ENCODE results near the gene ZNF345. TPM values are rescaled to one million over a fixed set of nuclear protein-coding genes. Genes with fewer than 3 reads are reported as not detected.

Gene ZNF345
- polyA plus RNA-seq, 1 of the 3 experiments (the other 2 are of a cell fraction), result 2.4 TPM

- Histone ChIP-seq H2AFZ (ENCODE audit: low read depth) (no peak overlapping the region), H3K36me3 (replicated peaks in 1 of 2; ENCODE audit: control insufficient read depth in 1 of 2, insufficient read depth in 2 of 2, low read length in 1 of 2) (peaks cover 43 to 65% of the 10 kb centered on the region in 2 experiments), H3K9me3 (0 out of 2 replicates have a peak, but pooled peaks cover 7% of the 10 kb centered on the region), H3K9ac (no peak overlapping the region), H3K27me3 (ENCODE audit: insufficient read depth) (no peaks in the 10 kb centered on the region), H3K4me1 (ENCODE audit: control insufficient read depth in 1 of 2, insufficient read depth in 2 of 2, low read depth in 1 of 2, low read length in 1 of 2) (peaks cover 0 to 12% of the 10 kb centered on the region in 2 experiments; a peak in 2 of 4 replicates), H4K20me1 (ENCODE audit: insufficient read depth) (no peaks in the 10 kb centered on the region), H3F3A (replicated peaks; ENCODE audit: insufficient read depth) (peaks cover 11% of the 10 kb centered on the region), H3K4me2 (no peak overlapping the region; the same call in 1 of the 2 replicates), H3K9me2 (no peaks in the 10 kb centered on the region), H3K79me2 (ENCODE audit: insufficient read depth) (peaks cover 15% of the 10 kb centered on the region; the same call in 1 of the 2 replicates), H3K27ac (ENCODE audit: low read depth in 2 of 2, low read length in 1 of 2) (no peak overlapping the region), H3K4me3 (ENCODE audit: low read depth in 2 of 2, low read length in 1 of 2) (no peak overlapping the region)
- TF ChIP-seq FOXM1 (IDR thresholded peaks at IDR 0.05; ENCODE audit: low read depth), result no peak
- no peak for TF ChIP-seq GATA2 (CRISPR knock-in tag; IDR thresholded peaks at IDR 0.05)
- no peak for TF ChIP-seq IRF3 (IDR thresholded peaks at IDR 0.05; ENCODE audit: low read depth, low read length)
- no peak for TF ChIP-seq RFX5 (IDR thresholded peaks at IDR 0.05; ENCODE audit: low read length)
- no peak for TF ChIP-seq RCOR1 (IDR thresholded peaks at IDR 0.05; ENCODE audit: low read length)
- TF ChIP-seq FOSL2 (IDR thresholded peaks at IDR 0.05; ENCODE audit: borderline replicate concordance, low read depth), result no peak
- no peak for TF ChIP-seq FOXJ3 (CRISPR knock-in tag; IDR thresholded peaks at IDR 0.05)
- no peak for TF ChIP-seq CTCF (IDR thresholded peaks at IDR 0.05)
- no peak for TF ChIP-seq NRF1 (IDR thresholded peaks at IDR 0.05; ENCODE audit: low read depth, low read length)
- TF ChIP-seq SMC3 (IDR thresholded peaks at IDR 0.05; ENCODE audit: low read depth, low read length), result no peak
- no peak for TF ChIP-seq POLR2AphosphoS5 (IDR thresholded peaks at IDR 0.05; ENCODE audit: low read depth, low read length)
- POLR2A ChIA-PET, result no interaction called here
- CTCF ChIA-PET, result no interaction called here
- WGBS (ENCODE audit: low lambda C conversion rate), result 90% methylated on average over 9 of the region's 9 CpGs
- no peak for DNase-seq
Observed at GRCh38 chr19:36918090-36918489, 67.4 kb downstream of the ZNF345 start.

Small RNA genes lying within 50 kb of the gene (small RNA-seq; reads per million reads assigned to genes)
- gene RF00019, result 0 reads per million in 7 experiments

Other genes starting within 250 kb of the ZNF345 start
- 2.3 and 3.5 TPM in 2 replicates for gene ZNF382, start 245.6 kb upstream of the ZNF345 start, polyA plus RNA-seq (2012; rRNA removed)
- 2.8 and 5.1 TPM in 2 replicates for gene ZNF461, start 184.0 kb upstream of the ZNF345 start, polyA plus RNA-seq (2012; rRNA removed)
- 4.1 and 4.5 TPM in 2 replicates for gene ZNF567, start 163.3 kb upstream of the ZNF345 start, polyA plus RNA-seq (2012; rRNA removed)
- 1.6 TPM in 2 replicates for gene ZNF850, start 78.1 kb upstream of the ZNF345 start, polyA plus RNA-seq (2012; rRNA removed)
- gene ZNF790, start 12.5 kb upstream of the ZNF345 start, polyA plus RNA-seq (2012; rRNA removed), result 2.2 and 3.1 TPM in 2 replicates
- 0.72 and 0.99 TPM in 2 replicates for gene ZNF829, start 65.4 kb downstream of the ZNF345 start, polyA plus RNA-seq (2012; rRNA removed)
- gene ZNF568, start 65.5 kb downstream of the ZNF345 start, polyA plus RNA-seq (2012; rRNA removed), result 5.5 and 7.2 TPM in 2 replicates
- gene ZNF420, start 227.6 kb downstream of the ZNF345 start, polyA plus RNA-seq (2012; rRNA removed), result 1.7 and 1.9 TPM in 2 replicates